Stimulated activated naive CD4-positive, alpha-beta T cell treated with Interleukin-2 at 50 U/mL for 16 hours (primary cell): ENCODE data around the gene LLCFC1.
"Not testable (repeated sequence)": the region's sequence is repeated elsewhere in the genome, so short reads cannot be mapped to it uniquely, and the experiment has no call there.

Source experiments
- DNase-seq: peaks from one replicate; lab custom pipeline; 2025; lab: John Stamatoyannopoulos, UW

LLCFC1 gene

GRCh38 chr7:142943706-142944268 lies 4.5 kb downstream of the LLCFC1 start:
- no peak for DNase-seq

GRCh38 chr7:142945001-142945400 lies 5.7 kb downstream of the LLCFC1 start:
- DNase-seq: no peak

- DNase-seq: no peak
Measured at GRCh38 chr7:142948603-142949002, 9.3 kb downstream of the LLCFC1 start.

- no peak for DNase-seq
Measured at GRCh38 chr7:142950235-142950634, 11.0 kb downstream of the LLCFC1 start.

- DNase-seq: no peak
Measured at GRCh38 chr7:142954680-142955268, 15.5 kb downstream of the LLCFC1 start.

- DNase-seq: no peak
Measured at GRCh38 chr7:142956951-142957623, 17.8 kb downstream of the LLCFC1 start.

GRCh38 chr7:142957723-142958122 lies 18.4 kb downstream of the LLCFC1 start:
- no peak for DNase-seq

- no peak for DNase-seq
Measured at GRCh38 chr7:142959202-142959601, 19.9 kb downstream of the LLCFC1 start.

GRCh38 chr7:142960955-142961512 lies 21.8 kb downstream of the LLCFC1 start:
- no peak for DNase-seq

GRCh38 chr7:142961595-142961972 lies 22.3 kb downstream of the LLCFC1 start:
- no peak for DNase-seq

- no peak for DNase-seq
Measured at GRCh38 chr7:142961973-142962926, 23.0 kb downstream of the LLCFC1 start, which contains the start of gene KEL. TSS of gene KEL (minus strand) at chr7:142962363. CDS start at chr7:142962206, 157 bp downstream.

GRCh38 chr7:142962991-142963390 lies 23.7 kb downstream of the LLCFC1 start:
- no peak for DNase-seq

- no peak for DNase-seq
Measured at GRCh38 chr7:142963993-142964392, 24.7 kb downstream of the LLCFC1 start.

- DNase-seq: no peak
Measured at GRCh38 chr7:142964502-142965246, 25.4 kb downstream of the LLCFC1 start.

GRCh38 chr7:142968229-142968628 lies 28.9 kb downstream of the LLCFC1 start:
- no peak for DNase-seq

- DNase-seq: no peak
Measured at GRCh38 chr7:142969183-142969582, 29.9 kb downstream of the LLCFC1 start.

GRCh38 chr7:142974626-142975025 lies 35.3 kb downstream of the LLCFC1 start:
- no peak for DNase-seq

GRCh38 chr7:142978402-142978801 lies 39.1 kb downstream of the LLCFC1 start:
- DNase-seq: not testable (repeated sequence)

GRCh38 chr7:142983825-142984224 lies 44.5 kb downstream of the LLCFC1 start:
- no peak for DNase-seq

- DNase-seq: no peak
Measured at GRCh38 chr7:142984297-142984696, 45.0 kb downstream of the LLCFC1 start.
